PC-3 (cell line): ENCODE data around the gene C17orf67.

Experiments used
- CTCF ChIP-seq: fragments of 300-600 bp; sonication (generic); conservative IDR thresholded peaks from 2 replicates; pipeline ENCODE4 v1.5.1; 2017; ENCODE audit warnings: antibody characterized with exemption, low read depth, mild to moderate bottlenecking, low read length
- EZH2 ChIP-seq: fragments of 300-600 bp; sonication (generic); IDR thresholded peaks from one replicate; pipeline ENCODE4 v1.6.1; 2017; ENCODE audit warnings: antibody characterized with exemption, mild to moderate bottlenecking, low read length; ENCODE audit not compliant: unreplicated experiment
- EZH2phosphoT487 ChIP-seq: fragments of 300-600 bp; sonication (generic); IDR thresholded peaks from 2 replicates; pipeline ENCODE4 v1.6.1; 2018; ENCODE audit warnings: mild to moderate bottlenecking, antibody characterized with exemption, low read length, borderline replicate concordance

DNA sequence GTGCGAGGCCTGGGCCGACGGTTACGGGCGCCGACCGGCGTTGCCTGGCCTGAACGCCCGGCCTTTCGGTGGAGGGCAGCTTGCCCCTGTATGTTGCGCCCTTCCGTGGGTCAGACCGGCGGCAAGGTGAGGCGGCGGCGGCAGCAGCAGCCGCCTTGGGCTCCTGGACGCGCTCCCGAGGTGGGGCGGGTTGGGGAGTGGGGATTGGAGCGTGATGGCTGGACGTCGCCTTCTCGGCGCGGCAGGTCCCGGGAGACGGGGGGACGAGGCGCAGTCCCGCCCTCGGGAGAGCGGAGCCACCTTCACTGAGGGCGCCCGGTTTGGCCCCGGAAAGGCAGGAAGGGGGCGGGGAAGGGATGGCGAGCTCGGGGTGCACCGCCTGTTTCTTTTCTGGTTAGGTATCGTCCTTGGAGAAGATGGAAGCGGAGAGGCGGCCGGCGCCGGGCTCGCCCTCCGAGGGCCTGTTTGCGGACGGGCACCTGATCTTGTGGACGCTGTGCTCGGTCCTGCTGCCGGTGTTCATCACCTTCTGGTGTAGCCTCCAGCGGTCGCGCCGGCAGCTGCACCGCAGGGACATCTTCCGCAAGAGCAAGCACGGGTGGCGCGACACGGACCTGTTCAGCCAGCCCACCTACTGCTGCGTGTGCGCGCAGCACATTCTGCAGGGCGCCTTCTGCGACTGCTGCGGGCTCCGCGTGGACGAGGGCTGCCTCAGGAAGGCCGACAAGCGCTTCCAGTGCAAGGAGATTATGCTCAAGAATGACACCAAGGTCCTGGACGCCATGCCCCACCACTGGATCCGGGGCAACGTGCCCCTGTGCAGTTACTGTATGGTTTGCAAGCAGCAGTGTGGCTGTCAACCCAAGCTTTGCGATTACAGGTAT, 902 bp upstream of the C17orf67 start:
- TF ChIP-seq CTCF (peak; percentile 27; the same call in 1 of the 2 replicates), EZH2 (no peak), EZH2phosphoT487 (no peak)
